ENCODE data around the gene TICAM2.

The TICAM2 gene

DNA sequence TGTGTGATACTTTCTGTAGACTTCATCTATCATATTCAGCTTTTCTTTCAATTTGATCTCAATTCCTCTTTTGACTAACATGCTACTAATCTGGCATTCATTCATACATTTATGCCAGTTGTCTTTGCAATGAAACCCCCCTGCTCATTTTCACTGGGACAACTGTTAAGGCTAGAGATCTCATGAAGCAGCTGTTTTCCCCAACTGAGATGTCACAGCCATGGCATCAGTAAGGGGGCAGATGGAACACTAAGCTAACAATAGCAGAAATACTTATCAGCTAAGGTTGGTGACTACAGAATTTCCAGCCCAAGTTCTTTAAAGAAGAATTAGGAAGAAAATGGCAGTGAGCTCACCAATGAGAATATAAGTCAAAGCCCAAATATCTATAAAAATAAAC lies 14.2 kb upstream of the TICAM2 start:
- TF ChIP-seq, protein P1, sequence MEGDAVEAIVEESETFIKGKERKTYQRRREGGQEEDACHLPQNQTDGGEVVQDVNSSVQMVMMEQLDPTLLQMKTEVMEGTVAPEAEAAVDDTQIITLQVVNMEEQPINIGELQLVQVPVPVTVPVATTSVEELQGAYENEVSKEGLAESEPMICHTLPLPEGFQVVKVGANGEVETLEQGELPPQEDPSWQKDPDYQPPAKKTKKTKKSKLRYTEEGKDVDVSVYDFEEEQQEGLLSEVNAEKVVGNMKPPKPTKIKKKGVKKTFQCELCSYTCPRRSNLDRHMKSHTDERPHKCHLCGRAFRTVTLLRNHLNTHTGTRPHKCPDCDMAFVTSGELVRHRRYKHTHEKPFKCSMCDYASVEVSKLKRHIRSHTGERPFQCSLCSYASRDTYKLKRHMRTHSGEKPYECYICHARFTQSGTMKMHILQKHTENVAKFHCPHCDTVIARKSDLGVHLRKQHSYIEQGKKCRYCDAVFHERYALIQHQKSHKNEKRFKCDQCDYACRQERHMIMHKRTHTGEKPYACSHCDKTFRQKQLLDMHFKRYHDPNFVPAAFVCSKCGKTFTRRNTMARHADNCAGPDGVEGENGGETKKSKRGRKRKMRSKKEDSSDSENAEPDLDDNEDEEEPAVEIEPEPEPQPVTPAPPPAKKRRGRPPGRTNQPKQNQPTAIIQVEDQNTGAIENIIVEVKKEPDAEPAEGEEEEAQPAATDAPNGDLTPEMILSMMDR (IDR thresholded peaks at IDR 0.05; ENCODE audit: borderline replicate concordance, control extremely low read depth, extremely low read depth, insufficient read depth, missing control alignments) = no peak
- in situ Hi-C loops (cut with MboI; ENCODE audit: low sequenced_read_pairs, unreplicated experiment) = no loop called here
- no peak for DNase-seq (ENCODE audit: low spot score)

DNA sequence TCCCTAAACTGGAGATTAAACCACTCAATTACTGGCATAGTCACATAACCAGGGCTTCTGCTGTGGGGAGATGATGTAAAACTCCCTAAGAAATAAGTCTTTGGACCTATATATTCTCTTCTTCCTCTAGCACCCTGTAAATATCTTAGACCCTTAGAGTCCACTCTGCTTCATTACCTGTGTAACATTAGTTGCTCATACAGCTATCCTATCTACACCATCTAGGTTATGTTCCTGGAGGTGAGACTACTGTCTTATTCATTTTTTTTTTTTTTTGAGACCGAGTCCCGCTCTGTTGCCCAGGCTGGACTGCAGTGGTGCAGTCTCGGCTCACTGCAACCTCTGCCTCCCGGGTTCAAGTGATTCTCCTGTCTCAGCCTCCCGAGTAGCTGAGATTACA lies 9.6 kb upstream of the TICAM2 start:
- TF ChIP-seq, protein P1 (IDR thresholded peaks at IDR 0.05; ENCODE audit: borderline replicate concordance, control extremely low read depth, extremely low read depth, insufficient read depth, missing control alignments) = no peak
- in situ Hi-C loops (cut with MboI; ENCODE audit: low sequenced_read_pairs, unreplicated experiment) = no loop called here
- DNase-seq (ENCODE audit: low spot score) = no peak

DNA sequence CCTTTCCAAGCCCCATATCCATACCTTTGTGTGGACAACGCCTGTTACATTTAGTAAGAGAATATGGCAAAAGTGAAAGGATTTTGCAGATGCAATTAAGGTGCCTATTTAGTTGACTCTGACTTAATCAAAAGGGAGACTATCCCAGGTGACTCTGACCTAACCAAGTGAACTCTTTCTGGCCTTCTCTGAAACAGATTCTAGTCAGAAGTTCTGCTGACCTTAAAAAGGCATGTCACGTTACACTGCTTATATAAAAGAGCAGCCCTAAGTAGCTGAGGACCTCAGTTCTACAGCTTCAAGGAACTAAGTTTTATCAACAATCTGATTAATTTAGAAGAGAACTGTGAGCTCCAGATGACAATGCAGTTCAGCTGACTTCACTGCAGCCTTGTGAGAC lies 5.7 kb upstream of the TICAM2 start:
- in situ Hi-C loops (cut with MboI; ENCODE audit: low sequenced_read_pairs, unreplicated experiment) = no loop called here
- no peak for DNase-seq (ENCODE audit: low spot score)
- TF ChIP-seq, protein P1 (IDR thresholded peaks at IDR 0.05; ENCODE audit: borderline replicate concordance, control extremely low read depth, extremely low read depth, insufficient read depth, missing control alignments) = no peak

DNA sequence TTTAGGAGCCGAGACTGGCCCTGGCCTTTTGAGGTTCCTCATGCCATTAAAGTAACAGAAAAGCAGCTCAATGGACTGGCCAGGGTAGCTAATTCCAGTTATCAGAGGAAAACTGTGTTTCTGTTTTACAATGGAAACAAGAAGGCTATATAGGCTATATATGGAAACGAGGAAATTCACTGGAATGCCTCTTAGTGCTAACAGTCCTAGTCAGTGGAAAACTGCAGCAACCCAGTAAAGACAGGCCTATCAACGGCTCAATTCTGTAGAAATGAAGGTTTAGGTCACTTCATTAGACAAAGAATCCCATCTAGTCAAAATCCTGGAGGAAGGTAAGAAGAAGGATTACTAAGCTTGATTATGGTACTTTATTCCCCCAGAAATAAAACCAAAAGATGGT lies 3.2 kb upstream of the TICAM2 start:
- in situ Hi-C loops (cut with MboI; ENCODE audit: low sequenced_read_pairs, unreplicated experiment) = no loop called here

DNA sequence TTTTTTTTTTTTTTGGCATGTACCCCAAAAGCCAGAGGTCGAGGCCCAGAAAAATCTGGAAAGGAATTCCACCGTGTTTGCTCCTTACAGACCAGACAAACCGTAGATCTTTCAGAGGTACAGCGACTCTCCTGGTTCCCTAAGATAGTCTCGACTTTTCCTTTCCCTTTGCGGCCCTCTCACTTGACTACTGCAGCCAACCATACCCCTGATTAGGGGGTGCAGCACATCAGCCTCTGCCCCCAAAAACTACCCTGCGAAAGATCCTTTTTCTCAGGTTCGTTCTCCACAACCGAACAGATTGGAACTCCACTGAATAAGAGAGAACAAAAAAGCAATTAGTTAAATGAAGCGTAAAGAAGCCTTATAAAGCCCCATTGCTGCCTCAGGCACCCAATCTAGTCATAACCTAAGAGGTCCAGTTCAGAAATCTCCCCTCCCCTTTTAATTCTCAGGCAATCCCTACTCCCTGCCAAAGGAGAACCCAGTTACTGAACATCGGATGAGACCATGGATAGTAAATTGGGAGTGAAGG lies 379 bp upstream of the TICAM2 start:
- TF ChIP-seq, protein P1 (IDR thresholded peaks at IDR 0.05; ENCODE audit: borderline replicate concordance, control extremely low read depth, extremely low read depth, insufficient read depth, missing control alignments) = no peak
- in situ Hi-C loops (cut with MboI; ENCODE audit: low sequenced_read_pairs, unreplicated experiment) = no loop called here
- peak; percentile 33 for DNase-seq (ENCODE audit: low spot score)

More for the DNA sequence above, 3.2 kb upstream of the TICAM2 start:
- TF ChIP-seq, protein P1 (IDR thresholded peaks at IDR 0.05; ENCODE audit: borderline replicate concordance, control extremely low read depth, extremely low read depth, insufficient read depth, missing control alignments) = no peak
- no peak for DNase-seq (ENCODE audit: low spot score)

DNA sequence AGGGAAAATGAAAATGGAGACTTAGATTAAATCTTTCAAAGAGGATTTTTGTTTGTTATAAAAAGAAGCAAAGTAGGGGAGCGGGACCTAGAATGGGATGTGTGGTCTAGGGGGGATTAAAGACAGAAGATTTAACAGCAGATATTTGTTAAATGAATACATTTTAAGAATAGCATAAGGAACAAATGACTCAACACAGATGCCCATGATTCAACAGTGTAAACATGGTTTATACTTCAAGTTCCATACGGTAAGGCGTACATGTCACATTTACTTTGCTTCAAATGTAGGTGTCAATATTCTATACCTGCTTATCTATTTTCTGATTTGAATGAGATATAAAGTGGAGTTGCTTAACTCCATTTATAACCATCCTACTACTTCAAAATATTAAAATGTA lies 1.5 kb downstream of the TICAM2 start:
- DNase-seq (ENCODE audit: low spot score) = no peak
- in situ Hi-C loops (cut with MboI; ENCODE audit: low sequenced_read_pairs, unreplicated experiment) = no loop called here
- TF ChIP-seq, protein P1 (IDR thresholded peaks at IDR 0.05; ENCODE audit: borderline replicate concordance, control extremely low read depth, extremely low read depth, insufficient read depth, missing control alignments) = no peak

All from GM13976 (cell line).